ENCODE data around the gene RABL2A. TPM values are rescaled to one million over a fixed set of nuclear protein-coding genes. Genes with fewer than 3 reads are reported as not detected.
"Not testable (repeated sequence)": the region's sequence is repeated elsewhere in the genome, so short reads cannot be mapped to it uniquely, and the experiment has no call there.

Gene RABL2A
- total RNA-seq, 1 donor from 2014 or later, result 9.3 TPM

GRCh38 chr2:113679457-113679856 is 52.4 kb downstream of the RABL2A start:
- H3K27ac ChIP-seq, result no peak overlapping the region
- no peaks in the 10 kb centered on the region for H3K27me3 ChIP-seq
- intact Hi-C loops (cut with DNase I), result no loop called here
- no peaks in the 10 kb centered on the region for H3K4me1 ChIP-seq
- no peak overlapping the region for H3K4me3 ChIP-seq
- H3K36me3 ChIP-seq, result no peaks in the 10 kb centered on the region
- TF ChIP-seq CTCF (IDR thresholded peaks at IDR 0.05) (no peak), POLR2AphosphoS5 (IDR thresholded peaks at IDR 0.05; ENCODE audit: insufficient read depth in 1 of 2, low read depth in 1 of 2) (no peak), POLR2A (IDR thresholded peaks at IDR 0.05) (no peak)
- no peak for DNase-seq (ENCODE audit: extremely low spot score in 2 of 2)
- no peaks in the 10 kb centered on the region for H3K9me3 ChIP-seq

- no peak overlapping the region for H3K4me3 ChIP-seq
- no peaks in the 10 kb centered on the region for H3K27me3 ChIP-seq
- H3K36me3 ChIP-seq, result no peaks in the 10 kb centered on the region
- TF ChIP-seq CTCF (IDR thresholded peaks at IDR 0.05), result no peak
- no peak for TF ChIP-seq POLR2A (IDR thresholded peaks at IDR 0.05)
- H3K4me1 ChIP-seq, result no peaks in the 10 kb centered on the region
- H3K27ac ChIP-seq, result no peak overlapping the region
- H3K9me3 ChIP-seq, result no peaks in the 10 kb centered on the region
- no peak for DNase-seq (ENCODE audit: extremely low spot score in 2 of 2)
- intact Hi-C loops (cut with DNase I), result no loop called here
These were observed 58.4 kb downstream of the RABL2A start for GRCh38 chr2:113685471-113685870.

- H3K27ac ChIP-seq, result no peak overlapping the region
- no peak for DNase-seq (ENCODE audit: extremely low spot score in 2 of 2)
- H3K27me3 ChIP-seq, result no peaks in the 10 kb centered on the region
- no peaks in the 10 kb centered on the region for H3K9me3 ChIP-seq
- intact Hi-C loops (cut with DNase I), result no loop called here
- no peak overlapping the region for H3K4me3 ChIP-seq
- H3K4me1 ChIP-seq, result no peaks in the 10 kb centered on the region
- TF ChIP-seq POLR2AphosphoS5 (IDR thresholded peaks at IDR 0.05; ENCODE audit: insufficient read depth in 1 of 2, low read depth in 1 of 2), result no peak
- TF ChIP-seq CTCF (IDR thresholded peaks at IDR 0.05), result no peak
- TF ChIP-seq POLR2A (IDR thresholded peaks at IDR 0.05), result no peak
- H3K36me3 ChIP-seq, result no peaks in the 10 kb centered on the region
These were observed 59.5 kb downstream of the RABL2A start for GRCh38 chr2:113686537-113686936.

- DNase-seq (ENCODE audit: extremely low spot score in 2 of 2); H3K27ac ChIP-seq; intact Hi-C loops (cut with DNase I); H3K4me1 ChIP-seq; H3K9me3 ChIP-seq; H3K36me3 ChIP-seq; H3K4me3 ChIP-seq; H3K27me3 ChIP-seq: not testable (repeated sequence)
These were observed 63.8 kb downstream of the RABL2A start for GRCh38 chr2:113690871-113691270.

Small RNAs within 50 kb of the gene (microRNA-seq; reads per million reads assigned to microRNA genes)
- gene MIR1302-3 (ENCODE audit: borderline number of aligned reads, borderline replicate concordance), result not detected

Small RNAs within 50 kb of the gene (small RNA-seq; reads per million reads assigned to genes)
- not detected for gene MIR1302-3
- gene RNU6-744P, result not detected

Other genes starting within 250 kb of the RABL2A start
- gene ZNG1B, start 189.6 kb upstream of the RABL2A start, total RNA-seq, result 19.2 TPM
- not detected for gene FOXD4L1, start 128.6 kb upstream of the RABL2A start, total RNA-seq
- gene SLC35F5, start 129.4 kb downstream of the RABL2A start, total RNA-seq, result 64.6 TPM

Data from vagina (tissue), 2 donors.